H1 (cell line): ENCODE measurements around the gene BNIP5. TPM values are rescaled to one million over a fixed set of nuclear protein-coding genes. Genes with fewer than 3 reads are reported as not detected.

Experiments
- CTCF ChIA-PET: fragments of 300-600 bp; sonication (Branson Sonifier 250); formaldehyde crosslinking; loops from one replicate; lab custom pipeline; 2021; ENCODE audit not compliant: partially characterized antibody; lab: Charles Lee
- POLR2A ChIA-PET: fragments of 300-600 bp; sonication (Branson Sonifier 250); formaldehyde crosslinking; loops from one replicate; lab custom pipeline; 2021; ENCODE audit warnings: inconsistent platforms; ENCODE audit not compliant: partially characterized antibody; lab: Charles Lee
- DNase-seq, 2 experiments: peaks; one replicate each; pipeline versions ENCODE4 v3.0.0 to v3.0.0-alpha.2; 2010 to 2022; ENCODE audit warnings: low spot score in 2 of 2, low read depth in 1 of 2, mixed read lengths in 1 of 2
- FAIRE-seq: peaks from 2 replicates; lab custom pipeline; 2011; peaks lifted over from hg19 to GRCh38; lab: Jason Lieb, UNC
- H2AFZ ChIP-seq: 2 replicates; pipeline ENCODE4 v1.8.1; 2012; ENCODE audit warnings: low read length, inconsistent platforms
- H2AK5ac ChIP-seq: 2 replicates; pipeline ENCODE4 v1.6.1; 2013; ENCODE audit warnings: low read depth, low read length
- H2BK120ac ChIP-seq: replicated peaks from 2 replicates; pipeline ENCODE3; 2013; ENCODE audit warnings: low read depth, low read length, inconsistent platforms
- H2BK12ac ChIP-seq: 2 replicates; pipeline ENCODE4 v1.6.1; 2013; ENCODE audit warnings: low read depth, low read length
- H2BK15ac ChIP-seq: 2 replicates; pipeline ENCODE4 v1.6.1; 2013; ENCODE audit warnings: low read length
- H2BK20ac ChIP-seq: 2 replicates; pipeline ENCODE4 v1.6.1; 2013; ENCODE audit warnings: low read length
- H2BK5ac ChIP-seq: 2 replicates; pipeline ENCODE4 v1.6.1; 2013; ENCODE audit warnings: low read depth, low read length
- H3K14ac ChIP-seq: 2 replicates; pipeline ENCODE4 v1.6.1; 2013; ENCODE audit warnings: inconsistent platforms; ENCODE audit not compliant: insufficient read length
- H3K18ac ChIP-seq: 2 replicates; pipeline ENCODE4 v1.6.1; 2013; ENCODE audit warnings: low read length; ENCODE audit errors: extremely low read depth
- H3K23ac ChIP-seq: 2 replicates; pipeline ENCODE4 v1.6.1; 2013; ENCODE audit warnings: inconsistent platforms; ENCODE audit not compliant: insufficient read length
- H3K23me2 ChIP-seq: 2 replicates; pipeline ENCODE4 v1.6.1; 2013; ENCODE audit warnings: low read depth, low read length
- H3K27ac ChIP-seq: 2 replicates; pipeline ENCODE4 v1.6.1; 2011; ENCODE audit warnings: low read depth, low read length, inconsistent platforms
- H3K27me3 ChIP-seq, 4 experiments: replicated peaks in 1 of 4; 1 replicate in 1 of 4; 2 replicates in 3 of 4; pipeline versions ENCODE4 v1.6.1 to v1.8.1; 2011 to 2013; ENCODE audit warnings: low read length in 3 of 4, mild to moderate bottlenecking in 3 of 4, inconsistent platforms in 2 of 4, mixed read lengths in 2 of 4, moderate library complexity in 1 of 4; ENCODE audit not compliant: control insufficient read depth in 3 of 4, insufficient read depth in 3 of 4; ENCODE audit errors: extremely low read depth in 1 of 4
- H3K36me3 ChIP-seq, 4 experiments: 2 replicates each; pipeline versions ENCODE4 v1.6.1 to v1.8.1; 2011 to 2013; ENCODE audit warnings: mild to moderate bottlenecking in 4 of 4, low read length in 3 of 4, moderate library complexity in 2 of 4, control low read depth in 1 of 4, inconsistent platforms in 1 of 4; ENCODE audit not compliant: insufficient read depth in 4 of 4, control insufficient read depth in 2 of 4
- H3K4ac ChIP-seq: replicated peaks from 2 replicates; pipeline ENCODE3; 2013; ENCODE audit warnings: low read length, low read depth, mixed read lengths, inconsistent platforms; ENCODE audit not compliant: insufficient read length
- H3K4me1 ChIP-seq, 4 experiments: replicated peaks in 1 of 4; 1 replicate in 1 of 4; 2 replicates in 3 of 4; pipeline versions ENCODE4 v1.6.1 to v1.8.1; 2011 to 2013; ENCODE audit warnings: low read length in 3 of 4, inconsistent platforms in 2 of 4, mixed read lengths in 1 of 4; ENCODE audit not compliant: insufficient read depth in 4 of 4, control insufficient read depth in 3 of 4
- H3K4me2 ChIP-seq, 2 experiments: 2 replicates each; pipeline versions ENCODE4 v1.6.1 to v1.8.1; 2011 to 2013; ENCODE audit warnings: low read depth in 2 of 2, low read length in 2 of 2, control low read depth in 1 of 2, inconsistent platforms in 1 of 2, mild to moderate bottlenecking in 1 of 2; ENCODE audit not compliant: insufficient read depth in 1 of 2
- H3K4me3 ChIP-seq, 4 experiments: fragments of 200-600, 300-600 bp in 1 of 4; sonication (generic), shearing (Covaris generic), sonication (Bioruptor Twin) in 1 of 4; 2 replicates each; pipeline versions ENCODE4 v1.5.1 to v1.8.1; 2011 to 2016; ENCODE audit warnings: low read length in 4 of 4, low read depth in 3 of 4, control low read depth in 2 of 4, inconsistent platforms in 2 of 4, mild to moderate bottlenecking in 2 of 4, mixed read lengths in 1 of 4, moderate library complexity in 1 of 4; ENCODE audit not compliant: insufficient read depth in 2 of 4; ENCODE audit errors: extremely low read depth in 1 of 4
- H3K56ac ChIP-seq: replicated peaks from 2 replicates; pipeline ENCODE3; 2013; ENCODE audit warnings: low read depth, mild to moderate bottlenecking, mixed read lengths, low read length, inconsistent platforms; ENCODE audit not compliant: insufficient read length
- H3K79me1 ChIP-seq: 2 replicates; pipeline ENCODE4 v1.6.1; 2013; ENCODE audit warnings: low read depth, low read length, control low read depth
- H3K79me2 ChIP-seq, 2 experiments: 2 replicates each; pipeline versions ENCODE4 v1.6.1 to v1.8.1; 2012 to 2013; ENCODE audit warnings: low read length in 2 of 2, mild to moderate bottlenecking in 2 of 2, inconsistent platforms in 1 of 2; ENCODE audit not compliant: insufficient read depth in 2 of 2, control insufficient read depth in 1 of 2
- H3K9ac ChIP-seq, 4 experiments: replicated peaks in 1 of 4; 1 replicate in 1 of 4; 2 replicates in 3 of 4; pipeline versions ENCODE4 v1.6.1 to v1.8.1; 2011 to 2013; ENCODE audit warnings: low read depth in 3 of 4, low read length in 3 of 4, control low read depth in 2 of 4, mild to moderate bottlenecking in 2 of 4, moderate library complexity in 2 of 4, inconsistent platforms in 1 of 4; ENCODE audit errors: extremely low read depth in 1 of 4
- H3K9me3 ChIP-seq, 2 experiments: 2 replicates each; pipeline versions ENCODE4 v1.6.1 to v1.8.1; 2012 to 2013; ENCODE audit warnings: mild to moderate bottlenecking in 2 of 2, moderate library complexity in 2 of 2, control low read depth in 1 of 2, inconsistent platforms in 1 of 2, low read depth in 1 of 2, low read length in 1 of 2, mixed read lengths in 1 of 2; ENCODE audit not compliant: insufficient read depth in 2 of 2
- H4K20me1 ChIP-seq, 2 experiments: replicated peaks in 1 of 2; 2 replicates each; pipeline versions ENCODE3 to v1.8.1; 2011 to 2013; ENCODE audit warnings: inconsistent platforms in 2 of 2, low read length in 2 of 2, mild to moderate bottlenecking in 1 of 2; ENCODE audit not compliant: insufficient read depth in 2 of 2, control insufficient read depth in 1 of 2
- H4K5ac ChIP-seq: 2 replicates; pipeline ENCODE4 v1.6.1; 2013; ENCODE audit warnings: low read length, low read depth, mixed read lengths, inconsistent platforms; ENCODE audit not compliant: insufficient read length
- H4K8ac ChIP-seq: 2 replicates; pipeline ENCODE4 v1.8.0; 2013; ENCODE audit warnings: mild to moderate bottlenecking, moderate library complexity, low read length, inconsistent platforms; ENCODE audit not compliant: insufficient read depth; ENCODE audit errors: extremely low read depth
- H4K91ac ChIP-seq: replicated peaks from 2 replicates; pipeline ENCODE3; 2013; ENCODE audit warnings: low read length, mixed read lengths, inconsistent platforms; ENCODE audit not compliant: insufficient read length
- CREB1 ChIP-seq: IDR thresholded peaks from 2 replicates; pipeline ENCODE4 v1.6.1; 2012; ENCODE audit warnings: inconsistent platforms
- EZH2 ChIP-seq: fragments of 200-600 bp; sonication (generic); IDR thresholded peaks from 2 replicates; pipeline ENCODE4 v1.7.1; 2012; ENCODE audit warnings: low read depth, mild to moderate bottlenecking, moderate library complexity, low read length, inconsistent platforms; ENCODE audit not compliant: severe bottlenecking
- JUN ChIP-seq: IDR thresholded peaks from 2 replicates; pipeline ENCODE4 v1.6.1; 2011; ENCODE audit warnings: low read depth, mild to moderate bottlenecking, improper control_type of control experiment, low read length
- NRF1 ChIP-seq: IDR thresholded peaks from 2 replicates; pipeline ENCODE4 v1.6.1; 2011; ENCODE audit warnings: mild to moderate bottlenecking, low read depth, low read length, improper control_type of control experiment
- POLR2AphosphoS5 ChIP-seq: IDR thresholded peaks from 2 replicates; pipeline ENCODE4 v1.6.1; 2011; ENCODE audit warnings: low read depth, low read length
- RAD21 ChIP-seq, 2 experiments: IDR thresholded peaks in 1 of 2; conservative IDR thresholded peaks in 1 of 2; 2 replicates each; pipeline ENCODE4 v1.6.1; 2011; ENCODE audit warnings: low read depth in 2 of 2, low read length in 2 of 2, improper control_type of control experiment in 1 of 2, inconsistent platforms in 1 of 2, mild to moderate bottlenecking in 1 of 2, moderate library complexity in 1 of 2
- RBBP5 ChIP-seq: IDR thresholded peaks from 2 replicates; pipeline ENCODE4 v1.7.1; 2012; ENCODE audit warnings: low read depth, mild to moderate bottlenecking, inconsistent platforms, low read length, moderate library complexity, borderline replicate concordance
- RNF2 ChIP-seq: fragments of 200-900, 300-1000 bp; sonication (generic); IDR thresholded peaks from 2 replicates; pipeline ENCODE4 v1.7.1; 2016; ENCODE audit warnings: borderline replicate concordance, low read depth, mild to moderate bottlenecking, antibody characterized with exemption, low read length; ENCODE audit not compliant: poor library complexity, severe bottlenecking; ENCODE audit errors: missing control alignments
- SIRT6 ChIP-seq: IDR thresholded peaks from one replicate; pipeline ENCODE4 v1.7.1; 2012; ENCODE audit warnings: low read length, inconsistent platforms
- SP4 ChIP-seq: IDR thresholded peaks from 2 replicates; pipeline ENCODE4 v1.6.1; 2012; ENCODE audit warnings: low read length, inconsistent platforms
- USF2 ChIP-seq: IDR thresholded peaks from 2 replicates; pipeline ENCODE4 v1.6.1; 2011; ENCODE audit warnings: low read length, improper control_type of control experiment
- WGBS, 2 experiments: shearing (Covaris generic) in 1 of 2; methylation state at CpG; one replicate each; pipeline versions ENCODE4 v1.1.6 to v1.1.7; 2013 to 2015; ENCODE audit warnings: low lambda C conversion rate in 2 of 2, mixed read lengths in 2 of 2, inconsistent platforms in 1 of 2, low coverage in 1 of 2, missing lambda C conversion rate in 1 of 2; ENCODE audit not compliant: insufficient replicate concordance in 2 of 2, insufficient coverage in 1 of 2, insufficient read length in 1 of 2; ENCODE audit errors: extremely low coverage in 1 of 2, missing lambda C conversion rate in 1 of 2; 5-methylcytosine and 5-hydroxymethylcytosine counted together
- polyA plus RNA-seq, 7 experiments: library from polyadenylated mRNA; depleted of rRNA in 3 of 7; stranded (reverse) in 5 of 7; unstranded in 2 of 7; fragments of >200 nt in 5 of 7; fragments of 200-250 nt in 2 of 7; gene quantifications; 1 replicate in 5 of 7; 2 replicates in 1 of 7; 4 replicates in 1 of 7; pipeline versions ENCODE4 v1.2.1 to v1.2.3, GENCODE V29; 2011 to 2013; ENCODE audit warnings: missing spikeins in 2 of 7, mixed read lengths in 2 of 7
- total RNA-seq: library from RNA; stranded (reverse); fragmentation: NEBNext Ultra II Directional; extraction: Animal tissue kit (Norgen Biotek cat#: 25700); gene quantifications from 2 replicates; pipeline ENCODE4 v1.2.1, GENCODE V29; 2021

The BNIP5 gene
- total and polyA plus RNA-seq, 2 of the 8 experiments (the other 6 are each of a cell fraction or from before 2014, with no cell fraction given): not detected

- DNase-seq (no peak), FAIRE-seq (no peak)
- Histone ChIP-seq H3K79me2 (no peaks in the 10 kb centered on the region), H4K91ac (no peak overlapping the region), H2AFZ (no peak overlapping the region), H3K4me1 (peaks cover 0 to 5% (median 1%) of the 10 kb centered on the region in 4 experiments; a peak in 2 of 7 replicates), H2BK12ac (no peak overlapping the region), H3K9me3 (no peaks in the 10 kb centered on the region), H3K79me1 (no peaks in the 10 kb centered on the region), H3K4me3 (no peak overlapping the region), H3K9ac (no peak overlapping the region), H3K56ac (no peak overlapping the region), H2AK5ac (no peak overlapping the region), H3K27ac (no peak overlapping the region), H3K18ac (no peak overlapping the region), H3K36me3 (no peaks in the 10 kb centered on the region), H3K4me2 (no peak overlapping the region), H4K20me1 (no peaks in the 10 kb centered on the region), H2BK120ac (no peak overlapping the region), H2BK20ac (no peak overlapping the region), H2BK5ac (no peak overlapping the region), H3K14ac (no peak overlapping the region), H3K23me2 (no peaks in the 10 kb centered on the region), H3K23ac (no peak overlapping the region), H3K4ac (no peak overlapping the region), H2BK15ac (no peak overlapping the region), H4K5ac (no peak overlapping the region), H3K27me3 (no peaks in the 10 kb centered on the region), H4K8ac (no peak overlapping the region)
- 69% methylated on average over 3 of the region's 4 CpGs; no CpG with 5 or more reads in 1 of the 2 experiments for WGBS, 2 experiments
- CTCF ChIA-PET: interaction anchor here (0.8 to 2.1 kb wide), 8 partner anchors 9 to 165 kb away, joined by 3 to 10 read pairs (median 4); no protein-coding TSS in a partner anchor
- POLR2A ChIA-PET: interaction anchor here (1.1 kb wide), 1 partner anchor 18 kb away, joined by 4 read pairs; no protein-coding TSS in a partner anchor
- TF ChIP-seq RNF2: no peak
- TF ChIP-seq RBBP5: no peak
- no peak for TF ChIP-seq NRF1
- no peak for TF ChIP-seq EZH2
- TF ChIP-seq CREB1: no peak
- TF ChIP-seq RAD21 (IDR thresholded peaks at IDR 0.05 in 1 of 2, conservative IDR thresholded peaks at IDR 0.05 in 1 of 2; ENCODE audit: low read depth in 2 of 2, low read length in 2 of 2): no peak
- TF ChIP-seq POLR2AphosphoS5: no peak
- TF ChIP-seq SP4: no peak
- TF ChIP-seq JUN: no peak
- no peak for TF ChIP-seq SIRT6
- no peak for TF ChIP-seq USF2
These were observed 68.8 kb downstream of the BNIP5 start for GRCh38 chr6:36267731-36268477.
